ENCODE data around the gene GOLGA6L10. TPM values are rescaled to one million over a fixed set of nuclear protein-coding genes. Genes with fewer than 3 reads are reported as not detected.
"Not testable (repeated sequence)": the region's sequence is repeated elsewhere in the genome, so short reads cannot be mapped to it uniquely, and the experiment has no call there.

Gene GOLGA6L10
- total RNA-seq, 2 donors from 2014 or later, result 1.2 to 1.5 TPM

DNA sequence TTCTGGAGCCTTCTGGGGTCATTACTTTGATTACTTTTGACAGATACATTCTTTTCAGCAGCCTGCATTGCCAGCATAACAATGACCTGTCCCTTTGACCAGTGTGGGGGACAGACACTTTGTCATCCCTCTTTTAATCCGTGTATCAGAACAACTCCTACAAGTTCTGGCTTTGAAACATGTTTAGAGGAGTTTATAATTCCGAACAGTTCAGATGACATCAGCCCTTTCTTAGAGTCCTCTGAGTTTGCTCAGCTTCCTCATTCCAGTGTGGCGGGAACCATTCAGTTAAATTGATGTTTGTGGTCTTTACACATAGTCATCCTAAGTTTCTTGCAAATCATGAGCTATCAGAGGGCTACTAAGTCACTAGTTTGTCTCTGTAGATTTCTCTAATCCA lies 13.5 kb upstream of the GOLGA6L10 start:
- H3K4me3 Mint-ChIP-seq; H3K9me3 Mint-ChIP-seq; ATAC-seq (replicated peaks); H3K27me3 Mint-ChIP-seq; H3K36me3 Mint-ChIP-seq (ENCODE audit: low read depth); H3K4me1 Mint-ChIP-seq; H3K27ac Mint-ChIP-seq: not testable (repeated sequence)

DNA sequence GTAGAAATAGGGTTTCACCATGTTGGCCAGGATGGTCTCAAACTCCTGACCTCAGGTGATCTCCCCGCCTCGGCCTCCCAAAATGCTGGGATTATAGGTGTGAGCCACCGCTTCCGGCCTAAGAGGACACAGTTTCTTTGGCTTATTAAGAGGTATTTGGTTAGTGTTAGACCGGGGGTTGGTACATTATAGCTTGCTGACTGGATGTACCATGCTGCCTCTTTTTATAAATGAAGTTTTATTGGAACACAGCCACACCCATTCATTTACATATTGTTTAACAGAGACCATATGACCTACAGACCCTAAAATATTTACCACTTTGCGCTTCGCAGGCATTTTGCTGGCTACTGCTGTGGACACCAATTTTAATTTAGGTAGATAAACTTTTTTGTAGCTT lies 11.3 kb upstream of the GOLGA6L10 start:
- not testable (repeated sequence) for ATAC-seq (replicated peaks); H3K4me1 Mint-ChIP-seq; H3K27ac Mint-ChIP-seq; H3K36me3 Mint-ChIP-seq (ENCODE audit: low read depth); H3K9me3 Mint-ChIP-seq; H3K4me3 Mint-ChIP-seq; H3K27me3 Mint-ChIP-seq

DNA sequence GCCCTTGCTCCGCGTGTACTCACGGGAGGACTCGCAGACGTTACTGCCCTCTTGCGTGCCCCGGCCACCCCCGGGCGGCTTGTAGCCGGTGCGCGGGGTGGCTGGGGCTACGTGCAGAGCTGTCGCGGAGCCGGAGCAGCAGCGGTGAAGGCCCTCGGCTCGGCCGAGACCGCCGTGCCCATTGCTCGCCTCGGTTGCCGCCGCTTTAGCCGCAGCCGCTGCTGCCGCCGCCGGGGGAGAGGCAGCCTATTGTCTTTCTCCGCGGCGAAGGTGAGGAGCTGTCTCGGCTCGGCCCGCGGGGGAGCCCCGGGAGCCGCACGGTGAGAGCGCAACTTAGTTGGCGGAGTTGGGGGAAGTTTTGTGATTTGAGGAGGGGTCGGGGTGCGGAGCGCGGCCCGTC lies 5.8 kb upstream of the GOLGA6L10 start:
- not testable (repeated sequence) for H3K4me1 Mint-ChIP-seq; ATAC-seq (replicated peaks); H3K27ac Mint-ChIP-seq; H3K36me3 Mint-ChIP-seq (ENCODE audit: low read depth); H3K27me3 Mint-ChIP-seq; H3K9me3 Mint-ChIP-seq; H3K4me3 Mint-ChIP-seq

DNA sequence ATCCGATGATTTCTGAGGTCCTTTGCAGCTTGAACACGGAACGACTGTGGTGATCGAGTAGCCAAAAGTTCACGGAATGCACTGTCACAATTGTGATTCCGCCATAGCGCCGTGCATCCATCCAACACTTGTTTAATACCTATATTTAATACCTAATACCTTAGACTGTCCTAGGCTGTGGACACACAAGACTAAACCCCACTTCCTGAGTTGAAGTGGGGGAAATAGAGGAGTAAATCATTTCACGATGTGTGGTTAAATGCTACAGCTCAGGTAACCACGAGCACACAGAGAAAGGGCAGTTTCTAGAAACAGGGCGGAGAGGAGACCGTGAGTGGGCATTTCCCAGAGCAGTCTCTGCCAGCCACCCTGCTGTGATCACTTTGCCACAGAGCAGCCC lies 5.3 kb upstream of the GOLGA6L10 start:
- H3K27me3 Mint-ChIP-seq; H3K36me3 Mint-ChIP-seq (ENCODE audit: low read depth); ATAC-seq (replicated peaks); H3K9me3 Mint-ChIP-seq; H3K4me3 Mint-ChIP-seq; H3K4me1 Mint-ChIP-seq; H3K27ac Mint-ChIP-seq: not testable (repeated sequence)

DNA sequence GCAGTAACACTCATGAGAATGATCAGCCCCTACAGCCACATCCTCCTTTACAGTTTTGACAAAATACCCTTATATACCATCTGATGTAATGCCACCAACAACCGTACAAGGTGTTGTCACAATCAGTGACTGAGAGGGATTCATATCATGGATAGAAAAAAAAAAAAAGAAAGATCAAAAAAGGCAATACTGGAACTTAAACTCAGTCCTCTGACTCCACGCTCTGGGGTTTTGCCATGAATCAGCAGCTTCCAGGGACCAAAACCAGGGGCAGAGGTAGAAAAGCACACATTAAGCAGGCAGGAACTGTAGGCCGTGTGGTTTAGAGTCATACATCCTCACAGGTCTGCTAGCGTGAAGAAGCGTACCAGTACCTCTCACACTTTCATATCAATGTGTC lies 1.6 kb downstream of the GOLGA6L10 start:
- not testable (repeated sequence) for H3K27ac Mint-ChIP-seq; H3K4me3 Mint-ChIP-seq; H3K4me1 Mint-ChIP-seq; H3K9me3 Mint-ChIP-seq; H3K36me3 Mint-ChIP-seq (ENCODE audit: low read depth); H3K27me3 Mint-ChIP-seq; ATAC-seq (replicated peaks)

DNA sequence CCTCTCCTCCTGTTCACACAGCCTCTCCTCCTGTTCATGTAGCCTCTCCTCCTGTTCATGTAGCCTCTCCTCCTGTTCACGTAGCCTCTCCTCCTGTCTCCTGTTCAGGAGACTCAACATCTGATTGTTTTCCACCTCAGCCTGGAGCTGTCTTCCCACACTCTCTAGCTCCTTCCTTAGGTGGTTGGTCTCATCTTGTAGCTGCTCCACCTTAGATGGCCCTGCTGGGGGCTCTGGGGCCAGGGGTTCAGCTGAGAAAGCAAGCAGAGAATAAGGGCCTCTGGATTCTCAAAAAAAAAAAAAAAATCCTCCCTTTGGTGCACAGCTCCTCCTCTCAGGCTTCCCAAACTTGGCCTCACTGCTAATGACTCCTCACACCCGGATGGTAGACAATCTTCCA lies 4.1 kb downstream of the GOLGA6L10 start:
- ATAC-seq (replicated peaks); H3K4me1 Mint-ChIP-seq; H3K4me3 Mint-ChIP-seq; H3K9me3 Mint-ChIP-seq; H3K27ac Mint-ChIP-seq; H3K36me3 Mint-ChIP-seq (ENCODE audit: low read depth); H3K27me3 Mint-ChIP-seq: not testable (repeated sequence)

DNA sequence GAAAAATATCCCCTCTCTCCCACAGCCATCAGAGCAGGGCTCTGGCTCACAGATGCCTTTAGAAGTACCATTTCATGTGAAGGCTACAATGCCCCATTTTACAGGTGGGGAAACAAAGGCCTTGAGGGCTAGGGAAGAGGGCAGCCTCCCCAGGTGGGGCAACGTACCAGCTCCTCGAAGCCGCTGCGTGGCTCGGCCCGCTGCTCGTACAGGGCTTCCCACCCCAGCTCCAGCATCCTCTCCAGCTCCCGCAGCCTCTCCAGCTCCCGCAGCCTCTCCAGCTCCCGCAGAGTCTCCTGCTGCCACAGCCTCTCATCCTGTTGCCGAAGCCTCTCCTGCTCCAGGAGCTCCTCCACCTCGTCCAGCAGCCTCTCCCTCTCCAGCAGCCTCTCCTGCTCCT lies 4.9 kb downstream of the GOLGA6L10 start:
- H3K27ac Mint-ChIP-seq; H3K9me3 Mint-ChIP-seq; H3K27me3 Mint-ChIP-seq; H3K36me3 Mint-ChIP-seq (ENCODE audit: low read depth); H3K4me3 Mint-ChIP-seq; ATAC-seq (replicated peaks); H3K4me1 Mint-ChIP-seq: not testable (repeated sequence)

DNA sequence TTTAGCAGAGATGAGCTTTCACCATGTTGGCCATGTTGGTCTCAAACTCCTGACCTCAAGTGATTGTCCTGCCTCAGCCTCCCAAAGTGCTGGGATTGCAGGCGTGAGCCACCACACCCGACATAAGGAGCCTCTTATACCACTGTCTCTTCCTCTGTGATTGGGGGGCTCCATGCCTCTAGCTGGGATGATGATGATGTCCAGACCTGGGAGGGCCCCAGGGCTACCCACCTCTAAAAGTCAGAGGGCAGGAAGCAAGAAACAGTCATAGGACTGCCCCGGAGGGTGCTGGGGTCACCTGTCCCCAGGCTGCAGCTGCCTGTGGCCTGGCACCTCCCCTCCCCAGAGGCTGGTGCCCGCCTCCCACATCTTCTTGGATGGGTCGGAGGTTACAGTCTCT lies 5.4 kb downstream of the GOLGA6L10 start:
- not testable (repeated sequence) for H3K4me3 Mint-ChIP-seq; H3K27ac Mint-ChIP-seq; H3K4me1 Mint-ChIP-seq; ATAC-seq (replicated peaks); H3K27me3 Mint-ChIP-seq; H3K9me3 Mint-ChIP-seq; H3K36me3 Mint-ChIP-seq (ENCODE audit: low read depth)

DNA sequence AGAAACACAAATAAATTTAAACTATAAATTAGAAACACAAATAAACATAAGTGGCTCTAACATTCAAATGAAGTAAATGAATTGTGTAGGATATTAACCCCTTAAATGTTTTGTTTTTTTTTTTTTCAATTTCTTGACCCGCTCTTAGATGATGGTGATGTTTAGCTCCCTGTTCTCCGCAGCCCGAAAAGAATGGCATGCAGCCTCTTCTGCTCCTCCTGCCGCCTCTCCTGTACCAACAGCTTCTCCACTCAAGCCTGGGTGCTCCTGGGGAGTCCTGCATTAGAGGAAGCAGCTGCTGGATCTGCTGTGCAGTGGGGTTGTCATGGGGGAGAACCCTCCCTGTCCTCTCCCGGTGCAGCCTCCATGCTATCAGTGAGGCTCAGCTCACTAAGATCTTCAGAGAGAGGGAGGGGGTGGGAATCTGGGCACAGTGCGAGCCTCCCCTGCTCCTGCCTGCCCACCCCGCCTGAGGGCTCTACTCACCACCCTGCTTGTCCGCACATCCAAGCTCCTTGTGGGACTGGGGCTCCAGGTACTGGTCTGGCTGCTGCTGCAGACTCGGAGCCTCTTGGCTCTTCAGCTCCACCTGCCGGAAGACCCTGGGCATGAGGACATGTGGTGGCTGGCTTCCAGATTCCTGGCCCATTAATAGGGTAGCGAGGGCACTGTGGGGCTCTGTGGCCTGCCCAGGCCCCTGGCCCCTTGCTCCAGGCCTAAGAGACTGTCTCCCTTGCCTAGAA lies 6.5 kb downstream of the GOLGA6L10 start:
- not testable (repeated sequence) for H3K27me3 Mint-ChIP-seq; H3K27ac Mint-ChIP-seq; ATAC-seq (replicated peaks); H3K4me3 Mint-ChIP-seq; H3K4me1 Mint-ChIP-seq; H3K9me3 Mint-ChIP-seq; H3K36me3 Mint-ChIP-seq (ENCODE audit: low read depth)

DNA sequence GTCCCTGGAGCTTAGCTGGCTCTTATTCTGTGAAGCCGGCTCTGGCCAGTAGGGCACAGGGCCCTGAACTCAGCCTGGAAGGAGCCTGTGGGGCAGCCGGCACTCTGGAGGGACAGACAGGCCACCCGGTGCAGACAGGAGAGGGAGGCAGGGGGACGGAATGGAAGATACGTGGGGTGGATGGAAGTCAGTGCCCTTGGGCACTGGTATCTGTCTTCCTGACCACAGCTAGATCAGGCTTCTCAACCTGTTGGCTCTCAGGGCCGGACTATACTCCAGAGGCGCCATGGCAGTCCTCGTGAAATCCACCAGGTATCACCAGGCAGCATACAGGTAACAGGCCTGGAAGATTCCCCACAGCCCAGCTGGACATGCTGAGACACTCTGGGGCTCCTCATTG lies 10.7 kb downstream of the GOLGA6L10 start:
- H3K27ac Mint-ChIP-seq; H3K36me3 Mint-ChIP-seq (ENCODE audit: low read depth); ATAC-seq (replicated peaks); H3K4me1 Mint-ChIP-seq; H3K9me3 Mint-ChIP-seq; H3K27me3 Mint-ChIP-seq; H3K4me3 Mint-ChIP-seq: not testable (repeated sequence)

DNA sequence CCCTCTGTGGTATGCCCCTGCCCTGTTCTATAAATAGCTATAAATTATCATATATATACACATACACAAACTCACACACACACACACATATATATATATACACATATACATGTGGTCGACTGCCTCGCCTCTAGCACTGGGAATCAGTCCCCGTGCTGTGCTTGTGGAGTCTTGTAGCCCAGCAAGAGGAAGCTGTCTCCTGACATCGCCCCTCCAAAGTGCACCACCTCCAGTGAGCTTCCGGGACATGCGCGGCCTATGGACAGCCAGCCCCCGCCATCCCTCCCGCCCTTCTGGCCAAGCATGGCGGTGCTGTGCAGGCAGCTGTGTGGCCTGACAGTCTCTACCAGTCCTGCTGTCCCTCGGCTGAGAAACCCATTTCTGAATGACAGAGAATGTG lies 11.2 kb downstream of the GOLGA6L10 start:
- not testable (repeated sequence) for H3K36me3 Mint-ChIP-seq (ENCODE audit: low read depth); H3K27me3 Mint-ChIP-seq; H3K9me3 Mint-ChIP-seq; H3K27ac Mint-ChIP-seq; H3K4me3 Mint-ChIP-seq; H3K4me1 Mint-ChIP-seq; ATAC-seq (replicated peaks)

DNA sequence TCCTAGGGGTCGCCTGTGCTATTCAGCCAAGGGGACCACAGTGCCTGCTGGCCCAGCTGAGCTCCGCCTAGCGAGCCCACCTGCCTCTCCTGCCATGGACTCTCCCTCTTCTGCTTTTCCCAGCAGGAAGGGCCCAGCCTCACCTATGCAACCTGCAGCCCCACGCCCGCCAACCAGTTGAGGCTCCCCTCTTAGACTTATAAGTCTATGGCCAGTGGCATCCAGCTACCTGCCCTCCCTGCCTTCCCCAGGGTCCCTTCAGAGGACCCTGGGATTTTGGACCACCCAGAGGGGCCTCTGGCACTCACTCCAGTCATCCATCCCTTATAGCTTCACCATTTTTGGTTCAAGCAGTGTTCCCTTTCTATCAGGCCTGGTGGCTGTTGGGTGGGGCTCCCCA lies 12.2 kb downstream of the GOLGA6L10 start:
- not testable (repeated sequence) for H3K9me3 Mint-ChIP-seq; H3K4me1 Mint-ChIP-seq; H3K27me3 Mint-ChIP-seq; H3K27ac Mint-ChIP-seq; H3K4me3 Mint-ChIP-seq; ATAC-seq (replicated peaks); H3K36me3 Mint-ChIP-seq (ENCODE audit: low read depth)

DNA sequence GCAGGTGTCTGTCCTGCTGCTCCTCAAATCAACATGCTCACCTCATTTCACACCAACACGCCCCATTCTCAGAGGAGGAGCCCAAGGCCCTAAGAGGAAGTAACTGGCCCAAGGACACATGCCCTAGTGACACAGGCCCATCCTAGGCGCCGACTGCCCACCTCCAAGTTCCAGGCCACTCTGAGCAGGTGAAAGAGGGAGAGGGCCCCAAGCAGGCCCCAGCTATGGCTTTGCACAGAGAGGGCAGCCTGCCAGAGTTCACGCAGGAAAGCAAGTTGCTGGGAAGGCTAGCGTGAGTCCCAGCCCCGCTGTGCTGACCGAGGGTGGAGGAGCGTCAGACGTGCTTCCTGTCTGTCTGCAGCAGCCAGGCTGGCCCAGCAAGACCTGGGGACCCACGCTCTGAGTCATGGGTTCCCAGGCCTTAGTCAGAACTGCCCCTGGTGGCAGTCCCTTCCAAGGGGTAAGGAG lies 13.1 kb downstream of the GOLGA6L10 start:
- H3K27ac Mint-ChIP-seq; H3K27me3 Mint-ChIP-seq; H3K4me3 Mint-ChIP-seq; H3K9me3 Mint-ChIP-seq; H3K4me1 Mint-ChIP-seq; H3K36me3 Mint-ChIP-seq (ENCODE audit: low read depth): not testable (repeated sequence)
- peak; percentile 44 for ATAC-seq (replicated peaks)

DNA sequence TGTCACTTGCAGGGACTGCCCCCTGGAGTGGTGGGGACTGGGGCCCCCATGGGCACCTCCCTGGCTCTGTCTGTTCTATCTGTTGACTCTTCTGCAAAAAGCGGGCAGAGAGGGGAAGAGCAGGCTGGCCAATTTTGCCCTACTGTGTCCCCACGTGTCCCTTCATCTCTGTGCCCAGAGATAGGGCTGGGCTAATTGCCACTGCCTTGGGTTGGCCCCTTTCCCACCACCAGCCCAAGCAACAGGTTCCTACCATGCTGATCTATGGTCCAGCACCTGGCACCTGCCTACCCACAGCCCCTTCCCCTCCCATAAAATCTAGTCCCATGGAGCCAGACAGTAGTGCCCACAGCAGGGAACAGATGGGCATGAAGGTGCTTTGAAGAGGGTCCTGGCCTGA lies 14.3 kb downstream of the GOLGA6L10 start:
- not testable (repeated sequence) for H3K4me3 Mint-ChIP-seq; H3K4me1 Mint-ChIP-seq; H3K27me3 Mint-ChIP-seq; H3K27ac Mint-ChIP-seq; H3K36me3 Mint-ChIP-seq (ENCODE audit: low read depth); ATAC-seq (replicated peaks); H3K9me3 Mint-ChIP-seq

DNA sequence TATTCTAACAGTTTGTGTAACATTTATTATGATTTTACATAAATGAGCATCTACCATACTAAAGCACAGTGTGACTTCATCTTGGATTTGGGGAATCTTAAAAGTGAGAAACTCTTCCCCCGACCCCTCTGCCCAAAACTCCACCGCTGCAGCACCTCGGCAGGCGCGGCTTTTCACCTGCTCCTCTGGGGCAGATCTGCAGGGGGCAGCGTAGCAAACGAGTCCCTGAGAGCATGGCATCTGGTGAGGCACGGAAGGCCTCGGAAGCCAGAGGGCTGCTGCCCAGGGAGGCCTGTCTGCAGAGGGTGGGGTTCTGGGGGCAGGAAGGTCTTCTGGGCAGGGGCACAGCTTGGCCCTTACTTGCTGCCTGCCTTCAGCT lies 14.7 kb downstream of the GOLGA6L10 start:
- H3K36me3 Mint-ChIP-seq (ENCODE audit: low read depth); H3K4me1 Mint-ChIP-seq; H3K4me3 Mint-ChIP-seq; H3K27me3 Mint-ChIP-seq; H3K27ac Mint-ChIP-seq; ATAC-seq (replicated peaks); H3K9me3 Mint-ChIP-seq: not testable (repeated sequence)
